GDM1 (cell line): ENCODE data around the gene TMOD1.

Experiments used
- DNase-seq: peaks from one replicate; lab custom pipeline; 2025; lab: John Stamatoyannopoulos, UW

TMOD1 gene

DNA sequence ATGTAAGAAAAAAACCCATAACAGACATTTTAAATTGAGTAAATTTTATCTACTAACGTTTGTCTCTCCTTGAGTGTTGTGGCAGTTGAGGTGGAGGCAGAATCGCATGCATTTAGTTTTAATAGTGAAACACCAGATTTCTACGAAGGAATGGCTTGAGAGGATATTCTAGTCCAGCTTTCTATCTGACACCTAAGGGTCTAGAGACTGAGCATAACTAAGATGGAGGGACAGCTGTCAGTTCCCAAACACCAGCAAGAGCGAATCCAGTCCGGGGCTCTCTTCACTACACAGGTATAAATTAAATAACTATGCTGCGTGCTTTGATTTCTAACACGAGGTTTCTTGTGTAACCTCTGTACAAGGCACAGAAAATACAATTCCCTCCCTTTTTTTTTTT lies 133.6 kb downstream of the TMOD1 start:
- DNase-seq, result no peak

DNA sequence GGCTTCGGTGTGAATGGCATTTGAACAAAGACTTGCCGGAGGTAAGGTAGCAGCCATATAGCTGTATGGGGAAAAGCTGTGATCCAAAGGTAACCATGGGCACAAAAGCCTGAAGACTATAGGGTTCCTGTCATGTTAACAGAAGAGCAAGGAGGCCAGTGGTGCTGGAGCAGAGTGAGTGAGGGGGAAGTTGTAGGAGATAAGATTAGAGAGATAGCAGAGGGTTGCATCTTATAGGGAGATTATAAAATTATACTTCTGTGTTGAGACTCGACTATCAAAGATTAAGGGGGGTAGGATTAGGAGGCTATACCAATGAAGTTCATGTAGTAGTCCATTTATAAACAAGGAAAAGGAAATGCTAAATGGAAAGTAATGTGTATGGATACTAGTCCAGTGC lies 135.4 kb downstream of the TMOD1 start:
- DNase-seq, result no peak

- no peak for DNase-seq
Observed at GRCh38 chr9:97638666-97639065, 137.2 kb downstream of the TMOD1 start.

- no peak for DNase-seq
Observed at GRCh38 chr9:97640325-97640724, 138.9 kb downstream of the TMOD1 start.

- no peak for DNase-seq
Observed at GRCh38 chr9:97645720-97646119, 144.3 kb downstream of the TMOD1 start.

DNA sequence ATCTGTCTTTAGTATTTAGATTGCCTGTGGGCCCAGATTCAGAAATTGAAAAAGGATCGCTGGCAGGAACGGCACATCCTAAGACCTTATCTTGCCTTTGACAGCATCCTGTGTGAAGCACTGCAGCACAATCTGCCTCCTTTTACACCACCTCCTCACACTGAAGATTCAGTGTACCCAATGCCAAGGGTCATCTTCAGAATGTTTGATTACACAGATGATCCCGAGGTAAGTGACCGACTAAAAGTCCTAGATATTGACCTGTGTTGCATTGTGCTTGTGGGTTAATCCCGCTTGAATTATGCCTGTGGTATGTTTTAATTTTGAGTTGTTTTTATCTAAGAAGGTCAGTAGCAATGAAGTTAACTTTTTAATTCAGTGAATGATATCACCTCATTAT lies 146.5 kb downstream of the TMOD1 start:
- DNase-seq, result no peak
